HCT116 (cell line): ENCODE data around the gene FLT3LG. TPM values are rescaled to one million over a fixed set of nuclear protein-coding genes. Genes with fewer than 3 reads are reported as not detected.

ENCODE experiments used
- ATAC-seq: fragments of 200-7000 bp; cut with Tn5 transposase; 2 replicates; pipeline ENCODE4 v1.9.1; 2020; ENCODE audit warnings: mild to moderate bottlenecking, moderate library complexity
- BruUV-seq: library from RNA; stranded (reverse); fragments of 400-500 nt; replicated peaks from 2 replicates; lab custom pipeline; 2021; lab: Mats Ljungman, UMichigan
- CTCF ChIA-PET: fragments of 300-600 bp; sonication (Branson Sonifier 250); formaldehyde crosslinking; loops from one replicate; lab custom pipeline; 2021; ENCODE audit warnings: antibody characterized with exemption; lab: Charles Lee
- POLR2A ChIA-PET: fragments of 300-600, 350-600 bp; sonication (Branson Sonifier 250); formaldehyde crosslinking; loops from one replicate; lab custom pipeline; 2021; ENCODE audit warnings: antibody characterized with exemption; lab: Charles Lee
- RAD21 ChIA-PET, 2 experiments: fragments of 300-600 bp; sonication (Branson Sonifier 250); formaldehyde crosslinking; loops; one replicate each; lab custom pipeline; 2023; ENCODE audit warnings: low total read pairs in 2 of 2; ENCODE audit not compliant: uncharacterized antibody in 2 of 2, unreplicated experiment in 2 of 2, low non-redundant PET in 1 of 2; lab: Charles Lee
- DNase-seq: peaks from one replicate; pipeline ENCODE4 v3.0.0-alpha.2; 2010; ENCODE audit warnings: low read depth, low spot score
- H2AFZ ChIP-seq: fragments of 200-600 bp; shearing (Covaris generic), sonication (generic); 2 replicates; pipeline ENCODE4 v1.6.1; 2017; ENCODE audit warnings: low read depth, mixed run types, mixed read lengths, antibody characterized with exemption, low read length; ENCODE audit not compliant: poor library complexity, severe bottlenecking
- H3K27ac ChIP-seq: 2 replicates; pipeline ENCODE4 v1.5.1; 2012; ENCODE audit warnings: low read depth, low read length
- H3K27me3 ChIP-seq: fragments of 200-600 bp; sonication (generic); 2 replicates; pipeline ENCODE4 v1.6.1; 2016; ENCODE audit warnings: mixed run types, low read length, mixed read lengths; ENCODE audit not compliant: insufficient read depth
- H3K36me3 ChIP-seq, 2 experiments: fragments of 200-500 bp in 1 of 2; fragments of 200-600 bp in 1 of 2; sonication (Bioruptor generic) in 1 of 2; sonication (generic) in 1 of 2; 2 replicates each; pipeline versions ENCODE4 v1.5.1 to v1.6.1; 2014 to 2016; ENCODE audit warnings: low read length in 2 of 2, inconsistent platforms in 1 of 2, mixed read lengths in 1 of 2, mixed run types in 1 of 2; ENCODE audit not compliant: insufficient read depth in 2 of 2, control insufficient read depth in 1 of 2
- H3K4me1 ChIP-seq, 2 experiments: fragments of 200-600 bp in 1 of 2; sonication (generic) in 1 of 2; 2 replicates each; pipeline versions ENCODE4 v1.5.1 to v1.6.1; 2012 to 2017; ENCODE audit warnings: low read length in 2 of 2, inconsistent platforms in 1 of 2, mild to moderate bottlenecking in 1 of 2, mixed read lengths in 1 of 2, mixed run types in 1 of 2, moderate library complexity in 1 of 2; ENCODE audit not compliant: insufficient read depth in 2 of 2, control insufficient read depth in 1 of 2
- H3K4me2 ChIP-seq: fragments of 200-600 bp; sonication (generic); 2 replicates; pipeline ENCODE4 v1.6.1; 2017; ENCODE audit warnings: mixed run types, low read length, mixed read lengths
- H3K4me3 ChIP-seq, 2 experiments: fragments of 200-600 bp in 1 of 2; sonication (generic) in 1 of 2; replicated peaks in 1 of 2; 2 replicates each; pipeline ENCODE4 v1.5.1; 2011 to 2016; ENCODE audit warnings: low read length in 2 of 2, control low read depth in 1 of 2, low read depth in 1 of 2, mild to moderate bottlenecking in 1 of 2, mixed read lengths in 1 of 2, mixed run types in 1 of 2
- H3K79me2 ChIP-seq: fragments of 200-600 bp; sonication (generic); 2 replicates; pipeline ENCODE4 v1.6.1; 2017; ENCODE audit warnings: mild to moderate bottlenecking, mixed run types, low read length, moderate library complexity, mixed read lengths; ENCODE audit not compliant: insufficient read depth
- H3K9ac ChIP-seq: fragments of 200-600 bp; sonication (generic); 2 replicates; pipeline ENCODE4 v1.6.1; 2016; ENCODE audit warnings: low read length, mixed read lengths
- H3K9me2 ChIP-seq: fragments of 200-600 bp; sonication (generic), shearing (Covaris generic); 2 replicates; pipeline ENCODE4 v1.6.1; 2017; ENCODE audit warnings: mixed run types, mild to moderate bottlenecking, moderate library complexity; ENCODE audit not compliant: insufficient read depth
- H3K9me3 ChIP-seq, 2 experiments: fragments of 200-500 bp in 1 of 2; fragments of 200-600 bp in 1 of 2; sonication (Bioruptor generic) in 1 of 2; sonication (generic) in 1 of 2; 2 replicates each; pipeline ENCODE4 v1.6.1; 2014 to 2017; ENCODE audit warnings: low read length in 2 of 2, mixed read lengths in 2 of 2, inconsistent platforms in 1 of 2, low read depth in 1 of 2, mild to moderate bottlenecking in 1 of 2, mixed run types in 1 of 2, moderate library complexity in 1 of 2; ENCODE audit not compliant: control insufficient read depth in 1 of 2, insufficient read depth in 1 of 2
- H4K20me1 ChIP-seq: fragments of 200-600 bp; sonication (generic), shearing (Covaris generic); 2 replicates; pipeline ENCODE4 v1.6.1; 2017; ENCODE audit warnings: mixed run types, mild to moderate bottlenecking, moderate library complexity; ENCODE audit not compliant: insufficient read depth
- ELF1 ChIP-seq: IDR thresholded peaks from 2 replicates; pipeline ENCODE4 v1.6.1; 2012; ENCODE audit warnings: low read depth, borderline replicate concordance
- EZH2phosphoT487 ChIP-seq: fragments of 200-600 bp; IDR thresholded peaks from 2 replicates; pipeline ENCODE4 v1.6.1; 2018; ENCODE audit warnings: antibody characterized with exemption, borderline replicate concordance
- JUND ChIP-seq: IDR thresholded peaks from 2 replicates; pipeline ENCODE4 v1.6.1; 2012
- RAD21 ChIP-seq: IDR thresholded peaks from 2 replicates; pipeline ENCODE4 v1.6.1; 2012; ENCODE audit warnings: low read depth, mild to moderate bottlenecking
- SP1 ChIP-seq: IDR thresholded peaks from 2 replicates; pipeline ENCODE4 v1.6.1; 2012; ENCODE audit warnings: low read depth
- YY1 ChIP-seq: IDR thresholded peaks from 2 replicates; pipeline ENCODE4 v1.6.1; 2011; ENCODE audit warnings: low read length, low read depth, moderate library complexity, mild to moderate bottlenecking; ENCODE audit not compliant: insufficient replicate concordance; ENCODE audit errors: extremely low read depth
- ZBTB33 ChIP-seq: IDR thresholded peaks from 2 replicates; pipeline ENCODE4 v1.6.1; 2011; ENCODE audit warnings: mild to moderate bottlenecking, low read length, moderate library complexity; ENCODE audit not compliant: insufficient replicate concordance; ENCODE audit errors: extremely low read depth
- intact Hi-C: fragments of 100-400 bp; cut with micrococcal nuclease; formaldehyde crosslinking; loops from 2 replicates; pipeline ENCODE4 v1.10.0; 2022
- total RNA-seq: library from RNA; stranded (reverse); gene quantifications from one replicate; pipeline ENCODE4 v1.2.1, GENCODE V29; 2021; ENCODE audit not compliant: unreplicated experiment

FLT3LG gene
- total RNA-seq, 1 experiment from 2014 or later: 3.8 TPM

GRCh38 chr19:49468199-49468598 lies 5.8 kb upstream of the FLT3LG start:
- Histone ChIP-seq H3K9me3 (no peaks in the 10 kb centered on the region), H3K27ac (no peak overlapping the region; the same call in 1 of the 2 replicates), H3K9me2 (no peaks in the 10 kb centered on the region), H3K36me3 (no peaks in the 10 kb centered on the region; a peak in 1 of 4 replicates), H3K27me3 (no peaks in the 10 kb centered on the region), H3K4me2 (no peak overlapping the region), H3K9ac (no peak overlapping the region), H3K4me3 (no peak overlapping the region), H2AFZ (no peak overlapping the region)
- ChIA-PET POLR2A (no interaction called here), CTCF (no interaction called here)
- no TSS peak for BruUV-seq
- TF ChIP-seq YY1 (no peak), SP1 (no peak), ZBTB33 (no peak), ELF1 (no peak), JUND (no peak), EZH2phosphoT487 (no peak), RAD21 (no peak)
- TF ChIP-seq, all 23 proteins: peak for 0
- RAD21 ChIA-PET: no interaction called here
- DNase-seq (no peak), ATAC-seq (no peak)
- intact Hi-C loops: no loop called here
- no peaks in the 10 kb centered on the region for H3K79me2 ChIP-seq
- peaks cover 24 to 32% of the 10 kb centered on the region in 2 experiments for H3K4me1 ChIP-seq
- no peaks in the 10 kb centered on the region for H4K20me1 ChIP-seq
